ENCODE results near the gene ZCCHC24. TPM values are rescaled to one million over a fixed set of nuclear protein-coding genes. Genes with fewer than 3 reads are reported as not detected.
A peak's percentile ranks its signal among the peaks of the same experiment; 100 is the strongest.

ZCCHC24 gene
- total and polyA plus RNA-seq, 2 of the 8 experiments (the other 6 are each of a cell fraction or from before 2014, with no cell fraction given) = 3.9 to 6.9 TPM

- H3K9ac ChIP-seq (replicated peaks in 1 of 4; ENCODE audit: extremely low read depth in 1 of 4, low read depth in 3 of 4, low read length in 3 of 4) = no peak overlapping the region
- no peak overlapping the region for H3K18ac ChIP-seq (ENCODE audit: extremely low read depth, low read length)
- no peaks in the 10 kb centered on the region; the same call in 1 of the 2 replicates for H3K23me2 ChIP-seq (ENCODE audit: low read depth, low read length)
- H3K79me2 ChIP-seq (ENCODE audit: control insufficient read depth in 1 of 2, insufficient read depth in 2 of 2, low read length in 2 of 2) = no peaks in the 10 kb centered on the region
- H4K5ac ChIP-seq (ENCODE audit: insufficient read length, low read depth, low read length) = no peak overlapping the region
- H3K14ac ChIP-seq (ENCODE audit: insufficient read length) = no peak overlapping the region
- peaks cover 2 to 3% of the 10 kb centered on the region in 2 experiments for H4K20me1 ChIP-seq (replicated peaks in 1 of 2; ENCODE audit: control insufficient read depth in 1 of 2, insufficient read depth in 2 of 2, low read length in 2 of 2)
- H2BK120ac ChIP-seq (replicated peaks; ENCODE audit: low read depth, low read length) = no peak overlapping the region
- peak overlapping the region; percentile 61; the same call in 1 of the 2 replicates for H2BK15ac ChIP-seq (ENCODE audit: low read length)
- FAIRE-seq (no peak), DNase-seq (ENCODE audit: low read depth in 1 of 2, low spot score in 2 of 2) (no peak)
- 86% methylated on average over 13 of the region's 13 CpGs; no CpG with 5 or more reads in 1 of the 2 experiments for WGBS, 2 experiments (ENCODE audit: extremely low coverage in 1 of 2, insufficient coverage in 1 of 2, insufficient read length in 1 of 2, insufficient replicate concordance in 2 of 2, low coverage in 1 of 2, low lambda C conversion rate in 2 of 2, missing lambda C conversion rate in 1 of 2)
- no peak overlapping the region for H3K27ac ChIP-seq (ENCODE audit: low read depth, low read length)
- no peak overlapping the region for H3K23ac ChIP-seq (ENCODE audit: insufficient read length)
- H3K4ac ChIP-seq (replicated peaks; ENCODE audit: insufficient read length, low read depth, low read length) = no peak overlapping the region
- peak overlapping the region; percentile 53; the same call in 1 of the 2 replicates for H2BK12ac ChIP-seq (ENCODE audit: low read depth, low read length)
- H4K91ac ChIP-seq (replicated peaks; ENCODE audit: insufficient read length, low read length) = no peak overlapping the region
- H3K27me3 ChIP-seq (replicated peaks in 1 of 4; ENCODE audit: control insufficient read depth in 3 of 4, extremely low read depth in 1 of 4, insufficient read depth in 3 of 4, low read length in 3 of 4) = no peaks in the 10 kb centered on the region
- 0 out of 2 replicates have a peak overlapping the region, but pooled peaks have one; percentile 9 for H4K8ac ChIP-seq (ENCODE audit: extremely low read depth, insufficient read depth, low read length)
- H3K36me3 ChIP-seq (ENCODE audit: control insufficient read depth in 2 of 4, insufficient read depth in 4 of 4, low read length in 3 of 4) = no peaks in the 10 kb centered on the region
- H3K9me3 ChIP-seq (ENCODE audit: insufficient read depth in 2 of 2, low read depth in 1 of 2, low read length in 1 of 2) = no peaks in the 10 kb centered on the region
- H3K79me1 ChIP-seq (ENCODE audit: low read depth, low read length) = no peaks in the 10 kb centered on the region
- no peak for TF ChIP-seq HDAC2 (IDR thresholded peaks at IDR 0.05; ENCODE audit: borderline replicate concordance in 1 of 2, low read depth in 2 of 2, low read length in 2 of 2)
- TF ChIP-seq JUND (IDR thresholded peaks at IDR 0.05; ENCODE audit: low read length) = no peak
- TF ChIP-seq SUZ12 (IDR thresholded peaks at IDR 0.05; ENCODE audit: low read length) = no peak
- no peak for TF ChIP-seq CHD1 (IDR thresholded peaks at IDR 0.05; ENCODE audit: low read depth, low read length)
- no peak for TF ChIP-seq SP4 (IDR thresholded peaks at IDR 0.05; ENCODE audit: low read length)
- no peak for TF ChIP-seq PHF8 (conservative IDR thresholded peaks at IDR 0.05; ENCODE audit: low read depth, low read length)
- no peak for TF ChIP-seq GTF2F1 (IDR thresholded peaks at IDR 0.05; ENCODE audit: borderline replicate concordance, low read depth, low read length)
- no peak for TF ChIP-seq RNF2 (IDR thresholded peaks at IDR 0.05; ENCODE audit: borderline replicate concordance, low read depth, low read length, missing control alignments, poor library complexity, severe bottlenecking)
- no peak for TF ChIP-seq SP2 (IDR thresholded peaks at IDR 0.05; ENCODE audit: low read length)
- no peak for TF ChIP-seq HDAC6 (IDR thresholded peaks at IDR 0.05; ENCODE audit: low read depth, low read length)
- peaks cover 0 to 8% (median 3%) of the 10 kb centered on the region in 4 experiments; a peak in 6 of 7 replicates for H3K4me1 ChIP-seq (replicated peaks in 1 of 4; ENCODE audit: control insufficient read depth in 3 of 4, insufficient read depth in 4 of 4, low read length in 3 of 4)
- CTCF ChIA-PET (ENCODE audit: partially characterized antibody) = interaction anchor here (0.6 to 2.5 kb wide), 6 partner anchors 10 to 69 kb away, joined by 3 to 9 read pairs (median 5); no protein-coding TSS in a partner anchor
- no peak overlapping the region for H2AK5ac ChIP-seq (ENCODE audit: low read depth, low read length)
- H2BK20ac ChIP-seq (ENCODE audit: low read length) = no peak overlapping the region
- H2BK5ac ChIP-seq (ENCODE audit: low read depth, low read length) = no peak overlapping the region
- H3K4me3 ChIP-seq (ENCODE audit: extremely low read depth in 1 of 4, insufficient read depth in 2 of 4, low read depth in 3 of 4, low read length in 4 of 4) = no peak overlapping the region
- H2AFZ ChIP-seq (ENCODE audit: low read length) = no peak overlapping the region
- H3K56ac ChIP-seq (replicated peaks; ENCODE audit: insufficient read length, low read depth, low read length) = no peak overlapping the region
- H3K4me2 ChIP-seq (ENCODE audit: insufficient read depth in 1 of 2, low read depth in 2 of 2, low read length in 2 of 2) = 0 out of 4 replicates have a peak overlapping the region, but pooled peaks of 1 of the 2 experiments have one; percentile 1
- POLR2A ChIA-PET (ENCODE audit: partially characterized antibody) = interaction anchor here (0.8 to 1.4 kb wide), 3 partner anchors 11 to 36 kb away, joined by 3 to 4 read pairs (median 3); partner anchors contain the start of gene ZCCHC24
Observed at GRCh38 chr10:79418886-79419595, 26.4 kb downstream of the ZCCHC24 start.
